CD4-positive, alpha-beta T cell treated with Interleukin-12 subunit alpha and Interleukin-12 subunit beta, for 1 hour (primary cell): ENCODE measurements around the gene LRRC51.
"Not testable (repeated sequence)": the region's sequence is repeated elsewhere in the genome, so short reads cannot be mapped to it uniquely, and the experiment has no call there.

Experiments
- DNase-seq: peaks from one replicate; pipeline ENCODE4 v3.0.0-alpha.2; 2020

The LRRC51 gene

GRCh38 chr11:72142543-72142942, 61.9 kb downstream of the LRRC51 start:
- not testable (repeated sequence) for DNase-seq

- no peak for DNase-seq
Measured at GRCh38 chr11:72144807-72145565, 64.3 kb downstream of the LRRC51 start.
